Measurements from ENCODE around the gene CRYBG1. TPM values are rescaled to one million over a fixed set of nuclear protein-coding genes. Genes with fewer than 3 reads are reported as not detected.

Gene CRYBG1
- total and polyA plus RNA-seq, 2 of the 4 experiments (the other 2 are of a cell fraction): 0.38 to 1.1 TPM

- Histone ChIP-seq H3K56ac (ENCODE audit: extremely low read depth, insufficient read depth, low read length) (peak overlapping the region; percentile 71), H3K9me3 (ENCODE audit: control insufficient read depth, insufficient read depth, low read length) (no peaks in the 10 kb centered on the region), H4K91ac (ENCODE audit: insufficient read depth, low read depth, low read length) (peak overlapping the region; percentile 95), H3K9me1 (ENCODE audit: insufficient read depth, low read length) (0 out of 2 replicates have a peak, but pooled peaks cover 2% of the 10 kb centered on the region), H3K18ac (ENCODE audit: low read depth, low read length) (peak overlapping the region; percentile 99; the same call in 1 of the 2 replicates), H3K27me3 (ENCODE audit: control insufficient read depth, insufficient read depth, low read length) (no peaks in the 10 kb centered on the region), H3K79me1 (ENCODE audit: low read depth in 1 of 2, low read length in 2 of 2) (no peaks in the 10 kb centered on the region), H2BK15ac (ENCODE audit: low read depth, low read length) (peak overlapping the region; percentile 99), H2BK20ac (ENCODE audit: low read depth, low read length) (peak overlapping the region; percentile 100), H2BK5ac (ENCODE audit: low read depth, low read length, poor library complexity, severe bottlenecking) (peak overlapping the region; percentile 94), H3K4me1 (ENCODE audit: control insufficient read depth, insufficient read depth, low read length) (peaks cover 5% of the 10 kb centered on the region), H4K8ac (ENCODE audit: low read depth in 2 of 2, low read length in 2 of 2) (peak overlapping the region; percentile 13 to 98; a peak in 3 of 4 replicates), H4K20me1 (ENCODE audit: insufficient read depth, low read length) (no peaks in the 10 kb centered on the region), H3K4me2 (ENCODE audit: low read depth, low read length) (no peak overlapping the region), H4K5ac (ENCODE audit: low read depth, low read length) (peak overlapping the region; percentile 98; the same call in 1 of the 2 replicates), H3K14ac (replicated peaks; ENCODE audit: low read depth, low read length) (peak overlapping the region; percentile 93), H3K23ac (ENCODE audit: low read depth, low read length) (peak overlapping the region; percentile 90; the same call in 1 of the 2 replicates), H2AFZ (replicated peaks; ENCODE audit: low read length, poor library complexity) (no peak overlapping the region), H3K9ac (ENCODE audit: low read depth, low read length) (no peak overlapping the region), H3K36me3 (ENCODE audit: control insufficient read depth, insufficient read depth, low read length) (no peaks in the 10 kb centered on the region), H3K4ac (ENCODE audit: low read depth, low read length) (peak overlapping the region; percentile 98), H2AK5ac (ENCODE audit: low read depth, low read length) (peak overlapping the region; percentile 96), H2AK9ac (replicated peaks; ENCODE audit: low read depth, low read length, poor library complexity) (no peak overlapping the region), H3K27ac (ENCODE audit: insufficient read depth, low read length) (0 out of 2 replicates have a peak overlapping the region, but pooled peaks have one; percentile 23), H2BK120ac (ENCODE audit: low read depth, low read length) (peak overlapping the region; percentile 99), H3K4me3 (ENCODE audit: insufficient read depth, low read depth, low read length) (no peak overlapping the region)
- no TSS peak for BruUV-seq (replicated peaks)
- CTCF ChIA-PET: no interaction called here
- in situ Hi-C loops (cut with MboI; ENCODE audit: low sequenced_read_pairs): no loop called here
- no peak for TF ChIP-seq SMC3 (IDR thresholded peaks at IDR 0.05; ENCODE audit: low read depth, low read length)
- TF ChIP-seq ELK1 (IDR thresholded peaks at IDR 0.05; ENCODE audit: borderline replicate concordance, low read depth, low read length): no peak
- no peak for TF ChIP-seq MAZ (IDR thresholded peaks at IDR 0.05; ENCODE audit: borderline replicate concordance, low read depth, low read length)
- no peak for TF ChIP-seq RFX5 (IDR thresholded peaks at IDR 0.05; ENCODE audit: low read depth, low read length)
- TF ChIP-seq CHD1 (IDR thresholded peaks at IDR 0.05; ENCODE audit: low read depth, low read length): no peak
- TF ChIP-seq RCOR1 (IDR thresholded peaks at IDR 0.05; ENCODE audit: insufficient replicate concordance, low read length): no peak
- no peak for TF ChIP-seq BHLHE40 (IDR thresholded peaks at IDR 0.05; ENCODE audit: low read depth, low read length)
- no peak for TF ChIP-seq FOS (IDR thresholded peaks at IDR 0.05; ENCODE audit: low read depth, low read length)
- no peak for TF ChIP-seq POLR2A (IDR thresholded peaks at IDR 0.05; ENCODE audit: low read depth, low read length)
- TF ChIP-seq NFE2L2 (IDR thresholded peaks at IDR 0.05; ENCODE audit: low read depth, low read length): no peak
- TF ChIP-seq CEBPB (IDR thresholded peaks at IDR 0.05; ENCODE audit: low read depth, low read length): no peak
- no peak for TF ChIP-seq CTCF (conservative IDR thresholded peaks at IDR 0.05; ENCODE audit: low read depth, low read length)
- no peak for TF ChIP-seq USF2 (IDR thresholded peaks at IDR 0.05; ENCODE audit: low read depth, low read length)
- no peak for TF ChIP-seq RAD21 (IDR thresholded peaks at IDR 0.05; ENCODE audit: low read length)
- no peak for TF ChIP-seq MXI1 (IDR thresholded peaks at IDR 0.05; ENCODE audit: borderline replicate concordance, low read depth, low read length)
- TF ChIP-seq MAFK (IDR thresholded peaks at IDR 0.05; ENCODE audit: low read depth, low read length): no peak
- POLR2A ChIA-PET (ENCODE audit: unreplicated experiment): interaction anchor here (0.7 kb wide), 1 partner anchor 703 kb away, joined by 13 read pairs; no protein-coding TSS in a partner anchor
- dilution Hi-C loops (cut with HindIII; ENCODE audit: low sequenced_read_pairs, unreplicated experiment): no loop called here
- DNase-seq (no peak), ATAC-seq (ENCODE audit: low read depth) (no peak)
- intact Hi-C loops (cut with micrococcal nuclease): no loop called here
- no CpG with 5 or more reads among the region's 2 CpGs for WGBS, 2 experiments (ENCODE audit: extremely low coverage in 2 of 2, insufficient read length in 1 of 2)
These were observed 166.6 kb downstream of the CRYBG1 start for GRCh38 chr6:106527117-106527516.

Measured in IMR-90 (cell line).